Endometrium (tissue), 2 donors: ENCODE measurements around the gene OR2L5.

Experiments
- FAIRE-seq: peaks from 2 replicates; lab custom pipeline; 2012; peaks lifted over from hg19 to GRCh38; lab: Jason Lieb, UNC
- donor health status: control.
- donor health status: control.

Gene OR2L5

GRCh38 chr1:248013229-248013710 lies at the start of gene OR2L5:
TSS of gene OR2L5 (plus strand) at chr1:248013660. CDS start at chr1:248021948, 8,288 bp downstream.
- FAIRE-seq, result no peak

- FAIRE-seq, result no peak
Observed at GRCh38 chr1:247964933-247965332, 48.5 kb upstream of the OR2L5 start, which contains the start of gene OR2AK2. TSS of gene OR2AK2 (plus strand) at chr1:247965233. CDS start at chr1:247965377, 144 bp downstream.

GRCh38 chr1:247966532-247967204 lies 46.8 kb upstream of the OR2L5 start:
- FAIRE-seq, result no peak

GRCh38 chr1:247992986-247993385 lies 20.5 kb upstream of the OR2L5 start:
- no peak for FAIRE-seq

GRCh38 chr1:247998811-247999210 lies 14.6 kb upstream of the OR2L5 start:
- no peak for FAIRE-seq

- no peak for FAIRE-seq
Observed at GRCh38 chr1:248000169-248000568, 13.3 kb upstream of the OR2L5 start.

GRCh38 chr1:248007778-248008177 lies 5.7 kb upstream of the OR2L5 start:
- no peak for FAIRE-seq

- FAIRE-seq, result no peak
Observed at GRCh38 chr1:248009681-248010080, 3.8 kb upstream of the OR2L5 start.

GRCh38 chr1:248015803-248016202 lies 2.3 kb downstream of the OR2L5 start:
- FAIRE-seq, result no peak

- no peak for FAIRE-seq
Observed at GRCh38 chr1:248029770-248030169, 16.3 kb downstream of the OR2L5 start, which contains the start of gene OR2L2. TSS of gene OR2L2 (plus strand) at chr1:248030070. CDS start at chr1:248038268, 8,198 bp downstream.

- FAIRE-seq, result no peak
Observed at GRCh38 chr1:248045209-248045608, 31.7 kb downstream of the OR2L5 start.

- no peak for FAIRE-seq
Observed at GRCh38 chr1:248046536-248046935, 33.1 kb downstream of the OR2L5 start, which contains the start of gene OR2L3. TSS of gene OR2L3 (plus strand) at chr1:248046836. CDS start at chr1:248060682, 13,846 bp downstream.

- FAIRE-seq, result no peak
Observed at GRCh38 chr1:248047008-248047407, 33.5 kb downstream of the OR2L5 start.

- no peak for FAIRE-seq
Observed at GRCh38 chr1:248054671-248055070, 41.2 kb downstream of the OR2L5 start.

GRCh38 chr1:248055261-248055660 lies 41.8 kb downstream of the OR2L5 start:
- FAIRE-seq, result no peak

- FAIRE-seq, result no peak
Observed at GRCh38 chr1:248065071-248065470, 51.6 kb downstream of the OR2L5 start.

- no peak for FAIRE-seq
Observed at GRCh38 chr1:248065604-248066003, 52.1 kb downstream of the OR2L5 start.
